H9 (cell line): ENCODE data around the gene NDP. TPM values are rescaled to one million over a fixed set of nuclear protein-coding genes. Genes with fewer than 3 reads are reported as not detected.

Experiments used
- DNase-seq: peaks from one replicate; pipeline ENCODE4 v3.0.0-alpha.2; 2017
- H2AFZ ChIP-seq: one replicate; pipeline ENCODE4 v1.6.1; 2013; ENCODE audit warnings: mild to moderate bottlenecking, low read length, control low read depth, moderate library complexity
- H2AK5ac ChIP-seq: 2 replicates; pipeline ENCODE4 v1.6.1; 2013; ENCODE audit warnings: low read length, control low read depth, mixed read lengths; ENCODE audit not compliant: insufficient read length
- H2BK120ac ChIP-seq: one replicate; pipeline ENCODE4 v1.6.1; 2013; ENCODE audit warnings: low read depth, mild to moderate bottlenecking, low read length, control low read depth, inconsistent platforms; ENCODE audit not compliant: poor library complexity, severe bottlenecking
- H2BK12ac ChIP-seq: 2 replicates; pipeline ENCODE4 v1.6.1; 2013; ENCODE audit warnings: low read length, control low read depth, mixed read lengths, low read depth; ENCODE audit not compliant: insufficient read length
- H2BK15ac ChIP-seq: 2 replicates; pipeline ENCODE4 v1.6.1; 2013; ENCODE audit warnings: low read depth, low read length, control low read depth
- H2BK20ac ChIP-seq: one replicate; pipeline ENCODE4 v1.6.1; 2013; ENCODE audit warnings: low read depth, mild to moderate bottlenecking, low read length, control low read depth, inconsistent platforms; ENCODE audit not compliant: poor library complexity, severe bottlenecking
- H2BK5ac ChIP-seq: 2 replicates; pipeline ENCODE4 v1.6.1; 2013; ENCODE audit warnings: low read length, control low read depth, mixed read lengths; ENCODE audit not compliant: insufficient read length
- H3K14ac ChIP-seq: 2 replicates; pipeline ENCODE4 v1.6.1; 2013; ENCODE audit warnings: low read length, control low read depth; ENCODE audit not compliant: insufficient read depth
- H3K18ac ChIP-seq: 2 replicates; pipeline ENCODE4 v1.6.1; 2013; ENCODE audit warnings: low read depth, mild to moderate bottlenecking, mixed read lengths, low read length, control low read depth; ENCODE audit not compliant: insufficient read length
- H3K23ac ChIP-seq: 2 replicates; pipeline ENCODE4 v1.6.1; 2013; ENCODE audit warnings: low read length, control low read depth, mixed read lengths, low read depth; ENCODE audit not compliant: insufficient read length
- H3K23me2 ChIP-seq: 2 replicates; pipeline ENCODE4 v1.6.1; 2013; ENCODE audit warnings: low read depth, mild to moderate bottlenecking, mixed read lengths, low read length, control low read depth; ENCODE audit not compliant: insufficient read length, poor library complexity, severe bottlenecking
- H3K27ac ChIP-seq: 2 replicates; pipeline ENCODE4 v1.5.1; 2013; ENCODE audit warnings: low read length, control low read depth, mixed read lengths, low read depth; ENCODE audit not compliant: insufficient read length
- H3K27me3 ChIP-seq: 2 replicates; pipeline ENCODE4 v1.6.1; 2013; ENCODE audit warnings: low read length, control low read depth, inconsistent platforms; ENCODE audit not compliant: insufficient read depth
- H3K4ac ChIP-seq: 2 replicates; pipeline ENCODE4 v1.6.1; 2013; ENCODE audit warnings: low read depth, mild to moderate bottlenecking, control low read depth, inconsistent platforms, low read length, moderate library complexity
- H3K4me1 ChIP-seq: 2 replicates; pipeline ENCODE4 v1.6.1; 2013; ENCODE audit warnings: low read length, control low read depth, inconsistent platforms; ENCODE audit not compliant: insufficient read depth
- H3K4me2 ChIP-seq: 2 replicates; pipeline ENCODE4 v1.6.1; 2013; ENCODE audit warnings: low read length, control low read depth, mixed read lengths; ENCODE audit not compliant: insufficient read length, insufficient read depth
- H3K56ac ChIP-seq: 2 replicates; pipeline ENCODE4 v1.6.1; 2013; ENCODE audit warnings: low read depth, mild to moderate bottlenecking, mixed read lengths, low read length, control low read depth; ENCODE audit not compliant: insufficient read length
- H3K79me1 ChIP-seq: 2 replicates; pipeline ENCODE4 v1.6.1; 2013; ENCODE audit warnings: low read depth, mild to moderate bottlenecking, moderate library complexity, low read length, control low read depth, inconsistent platforms; ENCODE audit not compliant: insufficient read depth, poor library complexity, severe bottlenecking
- H3K79me2 ChIP-seq: 2 replicates; pipeline ENCODE4 v1.6.1; 2013; ENCODE audit warnings: low read length, control low read depth, inconsistent platforms; ENCODE audit not compliant: insufficient read depth
- H3K9ac ChIP-seq: 2 replicates; pipeline ENCODE4 v1.6.1; 2013; ENCODE audit warnings: low read length, control low read depth, mixed read lengths; ENCODE audit not compliant: insufficient read length; ENCODE audit errors: extremely low read depth
- H3K9me3 ChIP-seq: one replicate; pipeline ENCODE4 v1.6.1; 2013; ENCODE audit warnings: low read depth, low read length, inconsistent platforms; ENCODE audit not compliant: control insufficient read depth
- H3T11ph ChIP-seq: one replicate; pipeline ENCODE4 v1.6.1; 2013; ENCODE audit warnings: mild to moderate bottlenecking, low read length, control low read depth, inconsistent platforms
- H4K20me1 ChIP-seq: one replicate; pipeline ENCODE4 v1.6.1; 2013; ENCODE audit not compliant: control insufficient read depth, insufficient read length, insufficient read depth
- H4K5ac ChIP-seq: 2 replicates; pipeline ENCODE4 v1.6.1; 2013; ENCODE audit warnings: low read depth, mild to moderate bottlenecking, mixed read lengths, low read length, control low read depth; ENCODE audit not compliant: insufficient read length
- H4K8ac ChIP-seq: replicated peaks from 2 replicates; pipeline ENCODE4 v1.6.1; 2013; ENCODE audit warnings: low read length, control low read depth, mixed read lengths, low read depth; ENCODE audit not compliant: insufficient read length
- H4K91ac ChIP-seq: 2 replicates; pipeline ENCODE4 v1.6.1; 2013; ENCODE audit warnings: low read depth, mild to moderate bottlenecking, moderate library complexity, mixed read lengths, low read length, control low read depth; ENCODE audit not compliant: insufficient read length
- H3K27ac Mint-ChIP-seq, 3 experiments: 2 replicates in 2 of 3; 3 replicates in 1 of 3; pipeline ENCODE4 v1.8.0; 2020 to 2021; ENCODE audit warnings: mixed read lengths in 3 of 3, mild to moderate bottlenecking in 1 of 3, moderate library complexity in 1 of 3
- H3K27me3 Mint-ChIP-seq: 2 replicates; pipeline ENCODE4 v1.8.0; 2021; ENCODE audit warnings: low read depth, mild to moderate bottlenecking, moderate library complexity, mixed read lengths
- H3K36me3 Mint-ChIP-seq, 3 experiments: 2 replicates in 2 of 3; 3 replicates in 1 of 3; pipeline ENCODE4 v1.8.0; 2020 to 2021; ENCODE audit warnings: low read depth in 3 of 3, mixed read lengths in 3 of 3; ENCODE audit not compliant: insufficient read depth in 1 of 3
- H3K4me1 Mint-ChIP-seq, 2 experiments: 2 replicates each; pipeline ENCODE4 v1.8.0; 2020; ENCODE audit warnings: mixed read lengths in 2 of 2
- H3K4me3 Mint-ChIP-seq, 2 experiments: 2 replicates in 1 of 2; 3 replicates in 1 of 2; pipeline ENCODE4 v1.8.0; 2020 to 2021; ENCODE audit warnings: mild to moderate bottlenecking in 2 of 2, mixed read lengths in 2 of 2, moderate library complexity in 1 of 2
- H3K9me3 Mint-ChIP-seq, 2 experiments: 2 replicates in 1 of 2; 3 replicates in 1 of 2; pipeline ENCODE4 v1.8.0; 2020; ENCODE audit warnings: mild to moderate bottlenecking in 2 of 2, mixed read lengths in 2 of 2, moderate library complexity in 1 of 2
- CTCF ChIP-seq: fragments of 200-600 bp; sonication (generic); conservative IDR thresholded peaks from 3 replicates; pipeline ENCODE4 v1.8.0; 2021; ENCODE audit warnings: antibody characterized with exemption, mild to moderate bottlenecking
- WGBS: extraction: QIAGEN DNeasy Blood & Tissue Kit; methylation state at CpG from one replicate; pipeline ENCODE4 v1.1.7; 2013; ENCODE audit warnings: missing lambda C conversion rate, low lambda C conversion rate, mixed read lengths; ENCODE audit not compliant: insufficient read length; ENCODE audit errors: extremely low coverage; 5-methylcytosine and 5-hydroxymethylcytosine counted together
- long read RNA-seq: library from polyadenylated mRNA; unstranded; transcript quantifications from one replicate; pipeline ENCODE4 v2.0.0, GENCODE V29; 2020
- total RNA-seq: library from RNA; stranded (reverse); gene quantifications from 2 replicates; pipeline ENCODE4 v1.2.1, GENCODE V29; 2021

Gene NDP
- total RNA-seq = not detected in 2 replicates
- long read RNA-seq = 0 reads

- Histone ChIP-seq H3K4me2 (peak within 1 kb of the TSS; percentile 78), H3K23me2 (no peaks in the 10 kb centered on the region), H3K79me1 (no peaks in the 10 kb centered on the region), H2BK12ac (no peak within 1 kb of the TSS), H3K4ac (no peak within 1 kb of the TSS), H2BK15ac (no peak within 1 kb of the TSS), H2BK20ac (no peak within 1 kb of the TSS), H2BK5ac (no peak within 1 kb of the TSS), H2AK5ac (no peak within 1 kb of the TSS), H4K8ac (no peak within 1 kb of the TSS), H4K5ac (no peak within 1 kb of the TSS), H3K79me2 (no peaks in the 10 kb centered on the region), H2AFZ (no peak within 1 kb of the TSS), H3T11ph (no peak within 1 kb of the TSS), H2BK120ac (no peak within 1 kb of the TSS), H3K4me1 (no peaks in the 10 kb centered on the region), H3K27me3 (no peaks in the 10 kb centered on the region), H3K9me3 (peaks cover 20% of the 10 kb centered on the region), H4K91ac (no peak within 1 kb of the TSS), H4K20me1 (no peaks in the 10 kb centered on the region), H3K27ac (no peak within 1 kb of the TSS), H3K18ac (no peak within 1 kb of the TSS), H3K56ac (no peak within 1 kb of the TSS), H3K9ac (no peak within 1 kb of the TSS), H3K14ac (no peak within 1 kb of the TSS), H3K23ac (no peak within 1 kb of the TSS)
- peaks cover 62 to 75% of the 10 kb centered on the region in 2 experiments for H3K9me3 Mint-ChIP-seq
- DNase-seq = no peak
- WGBS = no CpG with 5 or more reads among the region's 28 CpGs
- peaks cover 20 to 31% of the 10 kb centered on the region in 2 experiments for H3K4me1 Mint-ChIP-seq
- no peak within 1 kb of the TSS for H3K27ac Mint-ChIP-seq
- H3K27me3 Mint-ChIP-seq = peaks cover 41% of the 10 kb centered on the region
- peaks cover 0 to 3% (median 3%) of the 10 kb centered on the region in 3 experiments; a peak in 2 of 7 replicates for H3K36me3 Mint-ChIP-seq
- TF ChIP-seq CTCF = no peak
- H3K4me3 Mint-ChIP-seq = peak within 1 kb of the TSS; percentile 59 to 82
Measured at GRCh38 chrX:43973249-43974099, at the start of gene NDP. TSS of gene NDP (minus strand) at chrX:43973390. CDS start at chrX:43958645, 14,745 bp downstream.
